Tracheal epithelial cell (primary cell): ENCODE data around the gene EIF2S3. TPM values are rescaled to one million over a fixed set of nuclear protein-coding genes. Genes with fewer than 3 reads are reported as not detected.

Source experiments
- total RNA-seq: library from RNA; depleted of rRNA; stranded (reverse); fragments of >200 nt; gene quantifications from 2 replicates; pipeline ENCODE4 v1.2.1, GENCODE V29; 2014

Gene EIF2S3
- total RNA-seq = 279 and 282 TPM in 2 replicates

GRCh38 chrX:24054182-24055042, at the start of gene EIF2S3:
EIF2S3 (plus strand) TSS chrX:24054956; CDS start chrX:24054969, 13 bp downstream.

GRCh38 chrX:24027086-24027485, 27.7 kb upstream of the EIF2S3 start, which contains the start of gene KLHL15:
KLHL15 (minus strand) TSS chrX:24027186; CDS start chrX:24006693, 20,493 bp downstream.

Other genes starting within 250 kb of the EIF2S3 start
- gene APOO, start 147.0 kb upstream of the EIF2S3 start, total RNA-seq = 8.9 and 16.6 TPM in 2 replicates
- not detected in 2 replicates for gene CXorf58, start 146.9 kb upstream of the EIF2S3 start, total RNA-seq
- gene KLHL15, start 27.8 kb upstream of the EIF2S3 start, total RNA-seq = 2.2 and 5.8 TPM in 2 replicates
- 23.1 and 36.9 TPM in 2 replicates for gene ZFX, start 94.8 kb downstream of the EIF2S3 start, total RNA-seq